Loucy (cell line): ENCODE data around the gene OR11A1.

Experiments used
- H2AFZ ChIP-seq: fragments of 200-600 bp; sonication (generic); 2 replicates; pipeline ENCODE4 v1.6.0; 2016; ENCODE audit warnings: antibody characterized with exemption, mild to moderate bottlenecking, low read length, moderate library complexity
- H3F3A ChIP-seq: fragments of 200-600 bp; 2 replicates; pipeline ENCODE4 v1.6.0; 2016; ENCODE audit warnings: antibody characterized with exemption, low read depth, mild to moderate bottlenecking
- H3K27me3 ChIP-seq: fragments of 200-600 bp; sonication (generic); 2 replicates; pipeline ENCODE4 v1.6.1; 2014; ENCODE audit warnings: low read length, mild to moderate bottlenecking; ENCODE audit not compliant: insufficient read depth, poor library complexity, severe bottlenecking
- H3K36me3 ChIP-seq: fragments of 200-600 bp; sonication (generic); 2 replicates; pipeline ENCODE4 v1.6.1; 2016; ENCODE audit warnings: low read length; ENCODE audit not compliant: insufficient read depth
- H3K4me1 ChIP-seq: fragments of 200-600 bp; sonication (generic); 2 replicates; pipeline ENCODE4 v1.5.1; 2014; ENCODE audit warnings: low read length, mild to moderate bottlenecking; ENCODE audit not compliant: insufficient read depth, poor library complexity, severe bottlenecking
- H3K4me2 ChIP-seq: fragments of 200-600 bp; sonication (generic); 2 replicates; pipeline ENCODE4 v1.6.0; 2014; ENCODE audit warnings: antibody characterized with exemption, low read length, low read depth, mild to moderate bottlenecking; ENCODE audit not compliant: poor library complexity, severe bottlenecking
- H3K4me3 ChIP-seq: fragments of 200-600 bp; sonication (generic); 2 replicates; pipeline ENCODE4 v1.5.1; 2014; ENCODE audit warnings: low read length, mild to moderate bottlenecking, mixed read lengths; ENCODE audit not compliant: poor library complexity, severe bottlenecking
- H3K79me2 ChIP-seq: fragments of 200-600 bp; sonication (generic); 2 replicates; pipeline ENCODE4 v1.6.1; 2014; ENCODE audit warnings: low read length; ENCODE audit not compliant: insufficient read depth
- H3K9ac ChIP-seq: fragments of 200-600 bp; sonication (generic); 2 replicates; pipeline ENCODE4 v1.6.0; 2014; ENCODE audit warnings: mild to moderate bottlenecking, low read depth, low read length, moderate library complexity; ENCODE audit not compliant: poor library complexity, severe bottlenecking
- H3K9me2 ChIP-seq: fragments of 200-600 bp; sonication (generic); replicated peaks from 2 replicates; pipeline ENCODE4 v1.6.1; 2016; ENCODE audit warnings: low read depth, low read length, mixed read lengths
- H3K9me3 ChIP-seq: fragments of 200-600 bp; sonication (generic); 2 replicates; pipeline ENCODE4 v1.6.1; 2014; ENCODE audit warnings: mild to moderate bottlenecking, antibody characterized with exemption, low read length, low read depth; ENCODE audit not compliant: insufficient read depth
- H4K20me1 ChIP-seq: fragments of 200-600 bp; sonication (generic); 2 replicates; pipeline ENCODE4 v1.6.0; 2014; ENCODE audit warnings: antibody characterized with exemption, low read length, mild to moderate bottlenecking; ENCODE audit not compliant: insufficient read depth, poor library complexity, severe bottlenecking
- CTCF ChIP-seq: fragments of 200-600 bp; sonication (generic); conservative IDR thresholded peaks from 2 replicates; pipeline ENCODE4 v1.5.1; 2014; ENCODE audit warnings: mild to moderate bottlenecking, antibody characterized with exemption, low read length
- EZH2phosphoT487 ChIP-seq: fragments of 200-600 bp; IDR thresholded peaks from 2 replicates; pipeline ENCODE4 v1.6.1; 2018; ENCODE audit warnings: antibody characterized with exemption, mild to moderate bottlenecking, moderate library complexity, borderline replicate concordance

Gene OR11A1

DNA sequence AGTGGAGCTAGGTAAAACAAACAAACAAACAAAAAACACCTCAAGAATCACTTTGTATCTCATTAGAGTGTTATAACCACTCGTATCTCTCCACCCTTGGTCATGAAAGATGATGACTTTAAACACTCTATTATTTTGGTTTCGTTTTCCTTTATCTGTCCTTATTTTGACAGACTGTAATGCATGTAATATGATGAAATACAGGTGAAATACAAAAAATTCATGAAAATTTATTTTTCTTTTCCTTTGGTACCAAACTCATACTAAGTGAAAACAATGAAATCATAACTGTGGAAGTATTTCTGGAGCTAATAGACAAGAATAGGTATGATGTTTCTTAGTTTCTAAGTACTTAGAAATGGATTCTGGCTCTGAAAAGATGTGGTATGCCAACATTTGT lies 57.3 kb downstream of the OR11A1 start:
- TF ChIP-seq EZH2phosphoT487, result no peak
- no peak for TF ChIP-seq CTCF
- Histone ChIP-seq H3K4me1 (no peaks in the 10 kb centered on the region), H3K4me3 (no peak overlapping the region), H2AFZ (0 out of 2 replicates have a peak overlapping the region, but pooled peaks have one; percentile 33), H3F3A (no peaks in the 10 kb centered on the region), H3K9ac (no peak overlapping the region), H3K9me2 (no peaks in the 10 kb centered on the region), H3K27me3 (no peaks in the 10 kb centered on the region), H3K9me3 (no peaks in the 10 kb centered on the region), H3K36me3 (no peaks in the 10 kb centered on the region), H3K79me2 (no peaks in the 10 kb centered on the region), H3K4me2 (no peak overlapping the region), H4K20me1 (no peaks in the 10 kb centered on the region)

DNA sequence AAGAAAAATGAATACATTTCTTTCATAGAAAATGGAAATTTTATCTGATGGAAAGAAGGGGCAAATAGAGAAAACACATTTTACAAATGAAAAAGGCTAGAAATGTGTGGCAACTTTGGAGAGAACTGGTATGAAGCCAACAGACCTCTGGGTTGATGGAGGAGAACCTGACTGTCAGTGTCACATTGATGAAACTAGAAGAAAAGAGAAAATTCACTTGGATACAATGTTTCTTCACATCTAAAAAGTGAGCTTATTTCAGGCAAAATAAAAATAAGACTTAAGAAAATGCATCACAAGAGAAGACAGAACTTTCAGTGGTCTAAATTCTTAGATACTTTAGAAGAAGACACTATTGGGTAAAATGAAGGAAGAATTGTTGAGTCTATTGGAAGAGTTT lies 61.5 kb downstream of the OR11A1 start, which contains the start of gene OR12D2:
Gene OR12D2 (plus strand): TSS at position 301 of the 400 bp plus-strand sequence. CDS start 1,069 bp downstream, outside the sequence.
- Histone ChIP-seq H3K9me3 (no peaks in the 10 kb centered on the region), H3K27me3 (no peaks in the 10 kb centered on the region), H3K4me1 (no peaks in the 10 kb centered on the region), H3F3A (no peaks in the 10 kb centered on the region), H2AFZ (no peak within 1 kb of the TSS), H3K4me3 (no peak within 1 kb of the TSS), H3K4me2 (no peak within 1 kb of the TSS), H3K36me3 (no peaks in the 10 kb centered on the region), H3K9ac (no peak within 1 kb of the TSS), H4K20me1 (no peaks in the 10 kb centered on the region), H3K79me2 (no peaks in the 10 kb centered on the region), H3K9me2 (no peaks in the 10 kb centered on the region)
- no peak for TF ChIP-seq CTCF

GRCh38 chr6:29388533-29388932 lies 68.3 kb downstream of the OR11A1 start:
- Histone ChIP-seq H3K9me2 (no peaks in the 10 kb centered on the region), H3K4me2 (no peak overlapping the region), H3K27me3 (no peaks in the 10 kb centered on the region), H2AFZ (no peak overlapping the region), H4K20me1 (no peaks in the 10 kb centered on the region), H3K4me3 (no peak overlapping the region), H3F3A (no peaks in the 10 kb centered on the region), H3K79me2 (no peaks in the 10 kb centered on the region), H3K4me1 (no peaks in the 10 kb centered on the region), H3K9ac (no peak overlapping the region), H3K9me3 (no peaks in the 10 kb centered on the region), H3K36me3 (no peaks in the 10 kb centered on the region)
- TF ChIP-seq EZH2phosphoT487 (no peak), CTCF (no peak)
